Measurements from ENCODE around the gene SIM1. TPM values are rescaled to one million over a fixed set of nuclear protein-coding genes. Genes with fewer than 3 reads are reported as not detected.
"Not testable (repeated sequence)": the region's sequence is repeated elsewhere in the genome, so short reads cannot be mapped to it uniquely, and the experiment has no call there.

SIM1 gene
- total RNA-seq, 4 donors from 2014 or later, result not detected

DNA sequence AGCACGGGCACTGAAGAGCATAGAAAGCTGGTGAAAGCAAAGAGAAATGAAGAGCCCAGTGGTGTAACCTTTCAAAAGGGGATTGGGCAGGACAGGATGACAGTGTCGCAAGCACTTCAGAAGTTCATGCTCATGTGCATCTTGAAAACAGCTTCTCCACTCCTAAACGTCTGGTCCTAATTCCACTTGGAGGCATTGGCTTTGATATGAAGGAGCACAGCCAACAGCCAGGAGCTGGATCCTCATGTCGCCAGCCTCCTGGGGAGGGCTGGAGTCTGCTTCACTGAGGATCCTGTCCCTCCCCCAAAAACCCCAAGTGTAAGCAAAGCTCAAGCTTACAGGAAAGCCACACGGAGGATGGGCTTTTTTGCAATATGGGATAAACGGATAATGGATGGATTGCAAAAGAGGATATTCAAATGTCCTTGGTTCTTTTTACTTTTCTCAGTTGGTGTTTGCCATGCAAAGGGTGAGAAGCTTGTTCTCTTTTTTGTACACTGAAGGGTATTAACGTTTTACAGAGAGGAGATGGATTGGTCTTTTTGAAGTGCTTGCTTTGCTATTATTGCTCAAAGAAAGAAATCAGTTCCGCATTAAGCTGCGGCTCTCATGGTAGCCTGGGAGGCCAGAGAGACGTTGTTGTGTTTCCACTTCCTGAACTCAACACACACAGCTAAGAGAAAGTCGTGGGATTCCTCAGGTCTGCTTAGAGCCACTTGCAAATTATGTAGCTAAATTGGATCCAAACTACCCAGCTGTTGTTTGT is 92.2 kb downstream of the SIM1 start:
- no peaks in the 10 kb centered on the region for H3K4me1 ChIP-seq
- no peaks in the 10 kb centered on the region for H3K9me3 ChIP-seq
- no peak overlapping the region for H3K27ac ChIP-seq
- TF ChIP-seq POLR2A (IDR thresholded peaks at IDR 0.05) (no peak), EP300 (IDR thresholded peaks at IDR 0.05) (no peak), POLR2AphosphoS5 (IDR thresholded peaks at IDR 0.05) (no peak)
- TF ChIP-seq, protein P1, sequence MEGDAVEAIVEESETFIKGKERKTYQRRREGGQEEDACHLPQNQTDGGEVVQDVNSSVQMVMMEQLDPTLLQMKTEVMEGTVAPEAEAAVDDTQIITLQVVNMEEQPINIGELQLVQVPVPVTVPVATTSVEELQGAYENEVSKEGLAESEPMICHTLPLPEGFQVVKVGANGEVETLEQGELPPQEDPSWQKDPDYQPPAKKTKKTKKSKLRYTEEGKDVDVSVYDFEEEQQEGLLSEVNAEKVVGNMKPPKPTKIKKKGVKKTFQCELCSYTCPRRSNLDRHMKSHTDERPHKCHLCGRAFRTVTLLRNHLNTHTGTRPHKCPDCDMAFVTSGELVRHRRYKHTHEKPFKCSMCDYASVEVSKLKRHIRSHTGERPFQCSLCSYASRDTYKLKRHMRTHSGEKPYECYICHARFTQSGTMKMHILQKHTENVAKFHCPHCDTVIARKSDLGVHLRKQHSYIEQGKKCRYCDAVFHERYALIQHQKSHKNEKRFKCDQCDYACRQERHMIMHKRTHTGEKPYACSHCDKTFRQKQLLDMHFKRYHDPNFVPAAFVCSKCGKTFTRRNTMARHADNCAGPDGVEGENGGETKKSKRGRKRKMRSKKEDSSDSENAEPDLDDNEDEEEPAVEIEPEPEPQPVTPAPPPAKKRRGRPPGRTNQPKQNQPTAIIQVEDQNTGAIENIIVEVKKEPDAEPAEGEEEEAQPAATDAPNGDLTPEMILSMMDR (IDR thresholded peaks at IDR 0.05), result no peak
- no peaks in the 10 kb centered on the region for H3K36me3 ChIP-seq
- H3K4me3 ChIP-seq, result no peak overlapping the region
- WGBS, 2 donors (ENCODE audit: low coverage in 1 of 2), result 49 to 58% methylated on average over 9 to 11 of the region's 11 CpGs
- ATAC-seq, result no peak
- H3K27me3 ChIP-seq, result no peaks in the 10 kb centered on the region

DNA sequence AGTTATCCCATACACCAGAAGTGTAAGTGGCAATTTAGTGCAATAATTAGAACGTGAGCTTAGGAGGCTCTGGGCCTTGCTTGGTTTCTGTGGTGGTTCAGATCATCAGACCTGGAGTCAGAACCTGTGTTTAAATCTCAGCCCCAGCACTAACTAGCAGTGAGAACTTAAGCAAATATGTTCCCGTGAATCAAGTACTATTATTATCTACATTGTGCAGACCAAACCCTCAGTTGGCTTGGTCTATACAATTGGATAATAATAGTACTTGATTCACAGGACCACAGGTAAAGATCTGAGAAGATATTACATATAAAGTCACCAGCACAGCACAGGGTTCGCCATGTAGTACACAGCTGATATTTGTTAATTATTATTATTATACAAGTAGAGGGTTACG is 93.1 kb downstream of the SIM1 start:
- no peak for TF ChIP-seq POLR2AphosphoS5 (IDR thresholded peaks at IDR 0.05)
- no peak for TF ChIP-seq POLR2A (IDR thresholded peaks at IDR 0.05)
- no peak for TF ChIP-seq EP300 (IDR thresholded peaks at IDR 0.05)
- TF ChIP-seq, protein P1 (IDR thresholded peaks at IDR 0.05), result no peak
- H3K27me3 ChIP-seq, result no peaks in the 10 kb centered on the region
- H3K4me1 ChIP-seq, result no peaks in the 10 kb centered on the region
- no peak overlapping the region for H3K4me3 ChIP-seq
- no peak overlapping the region for H3K27ac ChIP-seq
- no peaks in the 10 kb centered on the region for H3K9me3 ChIP-seq
- WGBS, 2 donors (ENCODE audit: low coverage in 1 of 2), result 90 to 95% methylated on average over 4 of the region's 4 CpGs
- H3K36me3 ChIP-seq, result no peaks in the 10 kb centered on the region
- no peak for ATAC-seq

DNA sequence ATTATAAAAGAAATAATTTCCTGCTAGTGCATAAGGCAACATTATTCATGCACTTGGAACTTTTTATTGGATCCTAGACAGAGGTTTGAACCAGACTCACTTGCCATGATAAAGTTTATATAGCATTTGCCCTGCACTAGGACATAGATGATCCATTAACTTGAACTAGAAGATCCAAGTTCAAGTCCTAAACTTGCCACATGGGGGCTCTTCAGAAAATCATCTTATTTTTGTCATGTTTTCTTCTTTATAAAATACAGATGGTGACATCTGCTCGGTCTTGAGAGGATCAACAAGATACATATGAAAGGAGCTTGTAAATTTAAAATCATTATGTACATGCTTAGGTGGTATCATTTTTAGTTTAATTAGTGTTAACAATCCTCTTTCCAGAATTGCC is 94.5 kb downstream of the SIM1 start:
- no peaks in the 10 kb centered on the region for H3K9me3 ChIP-seq
- ATAC-seq, result no peak
- H3K4me3 ChIP-seq, result no peak overlapping the region
- no peaks in the 10 kb centered on the region for H3K4me1 ChIP-seq
- H3K27ac ChIP-seq, result no peak overlapping the region
- 37 to 69% methylated on average over 1 of the region's 1 CpG for WGBS, 2 donors (ENCODE audit: low coverage in 1 of 2)
- no peak for TF ChIP-seq EP300 (IDR thresholded peaks at IDR 0.05)
- no peak for TF ChIP-seq POLR2A (IDR thresholded peaks at IDR 0.05)
- TF ChIP-seq, protein P1 (IDR thresholded peaks at IDR 0.05), result no peak
- no peak for TF ChIP-seq POLR2AphosphoS5 (IDR thresholded peaks at IDR 0.05)
- H3K27me3 ChIP-seq, result no peaks in the 10 kb centered on the region
- H3K36me3 ChIP-seq, result no peaks in the 10 kb centered on the region

DNA sequence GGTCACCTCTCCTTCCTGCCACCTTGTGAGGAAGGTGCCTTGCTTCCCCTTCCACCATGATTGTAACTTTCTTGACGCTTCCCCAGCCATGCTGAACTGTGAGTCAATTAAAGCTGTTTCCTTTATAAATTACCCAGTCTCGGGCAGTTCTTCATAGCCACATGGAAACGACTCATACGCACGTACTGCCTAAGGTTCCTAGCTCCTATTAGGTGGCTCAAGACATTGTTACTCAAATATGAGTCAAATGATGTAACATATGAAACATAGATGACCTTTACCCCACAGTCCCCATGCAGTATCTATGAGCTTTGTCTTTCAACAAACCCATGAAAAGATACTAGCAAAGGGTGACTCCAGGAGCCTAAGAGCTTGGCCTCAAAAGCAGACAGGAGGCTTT is 98.3 kb downstream of the SIM1 start:
- no peak overlapping the region for H3K27ac ChIP-seq
- H3K4me1 ChIP-seq, result no peaks in the 10 kb centered on the region
- WGBS, 2 donors (ENCODE audit: low coverage in 1 of 2), result 95% methylated on average over 4 to 5 of the region's 5 CpGs
- TF ChIP-seq POLR2AphosphoS5 (IDR thresholded peaks at IDR 0.05) (no peak), EP300 (IDR thresholded peaks at IDR 0.05) (no peak), POLR2A (IDR thresholded peaks at IDR 0.05) (no peak)
- TF ChIP-seq, protein P1 (IDR thresholded peaks at IDR 0.05), result no peak
- H3K36me3 ChIP-seq, result no peaks in the 10 kb centered on the region
- H3K4me3 ChIP-seq, result no peak overlapping the region
- no peaks in the 10 kb centered on the region for H3K27me3 ChIP-seq
- no peak for ATAC-seq
- H3K9me3 ChIP-seq, result no peaks in the 10 kb centered on the region

DNA sequence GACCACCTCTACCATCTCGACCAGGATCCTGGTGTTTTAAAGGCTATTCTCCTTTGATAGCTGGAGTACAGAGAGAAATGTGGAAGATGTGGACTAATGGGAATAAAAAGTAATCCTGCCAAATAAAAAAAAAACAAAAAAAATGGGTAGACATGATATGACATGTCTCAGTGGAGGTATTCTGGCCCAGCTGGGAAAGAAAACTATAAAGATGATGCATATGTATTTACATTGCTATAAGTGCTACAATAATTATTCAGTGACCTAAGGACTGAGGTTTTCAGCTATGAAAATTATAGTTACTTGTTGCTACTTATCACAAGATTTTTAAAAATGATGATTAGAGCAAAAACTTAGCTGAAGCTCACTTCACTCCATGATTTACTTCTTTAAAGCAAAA is 101.1 kb downstream of the SIM1 start:
- H3K4me1 ChIP-seq, result no peaks in the 10 kb centered on the region
- TF ChIP-seq, protein P1 (IDR thresholded peaks at IDR 0.05), result no peak
- TF ChIP-seq POLR2AphosphoS5 (IDR thresholded peaks at IDR 0.05) (no peak), POLR2A (IDR thresholded peaks at IDR 0.05) (no peak), EP300 (IDR thresholded peaks at IDR 0.05) (no peak)
- no peaks in the 10 kb centered on the region for H3K36me3 ChIP-seq
- 27 to 60% methylated on average over 1 of the region's 1 CpG for WGBS, 2 donors (ENCODE audit: low coverage in 1 of 2)
- no peak for ATAC-seq
- H3K27me3 ChIP-seq, result no peaks in the 10 kb centered on the region
- no peak overlapping the region for H3K27ac ChIP-seq
- H3K9me3 ChIP-seq, result no peaks in the 10 kb centered on the region
- H3K4me3 ChIP-seq, result no peak overlapping the region

DNA sequence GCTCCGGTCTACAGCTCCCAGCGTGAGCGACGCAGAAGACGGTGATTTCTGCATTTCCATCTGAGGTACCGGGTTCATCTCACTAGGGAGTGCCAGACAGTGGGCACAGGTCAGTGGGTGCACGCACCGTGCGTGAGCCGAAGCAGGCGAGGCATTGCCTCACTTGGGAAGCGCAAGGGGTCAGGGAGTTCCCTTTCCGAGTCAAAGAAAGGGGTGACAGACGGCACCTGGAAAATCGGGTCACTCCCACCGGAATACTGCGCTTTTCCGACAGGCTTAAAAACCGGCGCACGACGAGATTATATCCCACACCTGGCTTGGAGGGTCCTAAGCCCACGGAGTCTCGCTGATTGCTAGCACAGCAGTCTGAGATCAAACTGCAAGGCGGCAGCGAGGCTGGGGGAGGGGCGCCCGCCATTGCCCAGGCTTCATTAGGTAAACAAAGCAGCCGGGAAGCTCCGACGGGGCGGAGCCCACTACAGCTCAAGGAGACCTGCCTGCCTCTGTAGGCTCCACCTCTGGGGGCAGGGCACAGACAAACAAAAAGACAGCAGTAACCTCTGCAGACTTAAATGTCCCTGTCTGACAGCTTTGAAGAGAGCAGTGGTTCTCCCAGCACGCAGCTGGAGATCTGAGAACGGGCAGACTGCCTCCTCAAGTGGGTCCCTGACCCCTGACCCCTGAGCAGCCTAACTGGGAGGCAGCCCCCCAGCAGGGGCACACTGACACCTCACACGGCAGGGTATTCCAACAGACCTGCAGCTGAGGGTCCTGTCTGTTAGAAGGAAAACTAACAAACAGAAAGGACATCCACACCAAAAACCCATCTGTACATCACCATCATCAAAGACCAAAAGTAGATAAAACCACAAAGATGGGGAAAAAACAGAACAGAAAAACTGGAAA is 109.7 kb downstream of the SIM1 start:
- not testable (repeated sequence) for H3K9me3 ChIP-seq, H3K27me3 ChIP-seq, H3K4me3 ChIP-seq, H3K27ac ChIP-seq, H3K4me1 ChIP-seq, H3K36me3 ChIP-seq, ATAC-seq
- whole genome bisulfite sequencing, 2 donors (ENCODE audit: low coverage in 1 of 2), result 64% methylated on average over 2 of the region's 35 CpGs; no CpG with 5 or more reads in 1 of the 2 donors
